ENCODE measurements around the gene SHROOM3. TPM values are rescaled to one million over a fixed set of nuclear protein-coding genes. Genes with fewer than 3 reads are reported as not detected.

SHROOM3 gene
- total and polyA plus RNA-seq, 8 donors: 6.1 to 212 (median 77.6) TPM

- no peak overlapping the region for H3K4me3 ChIP-seq
- TF ChIP-seq POLR2AphosphoS5 (IDR thresholded peaks at IDR 0.05) (no peak), EP300 (IDR thresholded peaks at IDR 0.05) (no peak), POLR2A (IDR thresholded peaks at IDR 0.05) (no peak), CTCF (IDR thresholded peaks at IDR 0.05) (no peak)
- 83 to 92% (median 89%) methylated on average over 6 of the region's 6 CpGs for WGBS, 5 donors
These were observed 105.0 kb downstream of the SHROOM3 start for GRCh38 chr4:76539979-76540378.

GRCh38 chr4:76540486-76540885, 105.5 kb downstream of the SHROOM3 start:
- H3K27ac ChIP-seq: no peak overlapping the region
- no peaks in the 10 kb centered on the region for H3K36me3 ChIP-seq
- TF ChIP-seq CTCF (IDR thresholded peaks at IDR 0.05) (no peak), EP300 (IDR thresholded peaks at IDR 0.05) (no peak), POLR2AphosphoS5 (IDR thresholded peaks at IDR 0.05) (no peak), POLR2A (IDR thresholded peaks at IDR 0.05) (no peak)

More at GRCh38 chr4:76539979-76540378, 105.0 kb downstream of the SHROOM3 start:
- H3K4me1 ChIP-seq: no peaks in the 10 kb centered on the region
- no peak for DNase-seq
- no peaks in the 10 kb centered on the region for H3K27me3 ChIP-seq
- no peak overlapping the region for H3K27ac ChIP-seq
- H3K36me3 ChIP-seq: no peaks in the 10 kb centered on the region
- intact Hi-C loops (cut with DNase I; ENCODE audit: low total_unique reads): no loop called here
- no peaks in the 10 kb centered on the region for H3K9me3 ChIP-seq

GRCh38 chr4:76543378-76543777, 108.3 kb downstream of the SHROOM3 start:
- H3K9me3 ChIP-seq: no peaks in the 10 kb centered on the region
- WGBS, 5 donors: 83 to 91% (median 89%) methylated on average over 5 of the region's 5 CpGs
- no peak for DNase-seq
- H3K27me3 ChIP-seq: no peaks in the 10 kb centered on the region
- no peak overlapping the region for H3K27ac ChIP-seq
- H3K36me3 ChIP-seq: no peaks in the 10 kb centered on the region
- peaks cover 0 to 21% (median 15%) of the 10 kb centered on the region in 4 donors for H3K4me1 ChIP-seq
- intact Hi-C loops (cut with DNase I; ENCODE audit: low total_unique reads): no loop called here
- TF ChIP-seq CTCF (IDR thresholded peaks at IDR 0.05): no peak
- TF ChIP-seq POLR2A (IDR thresholded peaks at IDR 0.05): no peak
- TF ChIP-seq EP300 (IDR thresholded peaks at IDR 0.05): no peak
- TF ChIP-seq POLR2AphosphoS5 (IDR thresholded peaks at IDR 0.05): no peak
- H3K4me3 ChIP-seq: no peak overlapping the region

More at GRCh38 chr4:76540486-76540885, 105.5 kb downstream of the SHROOM3 start:
- intact Hi-C loops (cut with DNase I; ENCODE audit: low total_unique reads): no loop called here
- Histone ChIP-seq H3K4me1 (no peaks in the 10 kb centered on the region), H3K4me3 (no peak overlapping the region), H3K27me3 (no peaks in the 10 kb centered on the region), H3K9me3 (no peaks in the 10 kb centered on the region)
- WGBS, 5 donors: 85 to 95% (median 93%) methylated on average over 2 of the region's 2 CpGs
- no peak for DNase-seq

GRCh38 chr4:76544725-76545124, 109.7 kb downstream of the SHROOM3 start:
- H3K27me3 ChIP-seq: no peaks in the 10 kb centered on the region
- intact Hi-C loops (cut with DNase I; ENCODE audit: low total_unique reads): no loop called here
- no peak overlapping the region for H3K27ac ChIP-seq
- TF ChIP-seq EP300 (IDR thresholded peaks at IDR 0.05) (no peak), CTCF (IDR thresholded peaks at IDR 0.05) (no peak), POLR2AphosphoS5 (IDR thresholded peaks at IDR 0.05) (no peak), POLR2A (IDR thresholded peaks at IDR 0.05) (no peak)
- WGBS, 5 donors: 85 to 94% (median 91%) methylated on average over 2 of the region's 2 CpGs
- H3K4me1 ChIP-seq: peaks cover 0 to 30% (median 23%) of the 10 kb centered on the region in 4 donors
- no peaks in the 10 kb centered on the region for H3K9me3 ChIP-seq
- no peak overlapping the region for H3K4me3 ChIP-seq
- no peak for DNase-seq
- no peaks in the 10 kb centered on the region for H3K36me3 ChIP-seq

Data from stomach (tissue), 9 donors.